HG03060 (cell line): Measurements from ENCODE around the gene PKN2.
"Not testable (repeated sequence)": the region's sequence is repeated elsewhere in the genome, so short reads cannot be mapped to it uniquely, and the experiment has no call there.

Source experiments
- ATAC-seq: cut with Tn5 transposase; IDR thresholded peaks from one replicate; pipeline ENCODE4 v1.9.1; 2021; ENCODE audit warnings: low read depth, moderate number of reproducible peaks; ENCODE audit not compliant: unreplicated experiment

Gene PKN2

GRCh38 chr1:88779880-88780279, 95.8 kb downstream of the PKN2 start:
- ATAC-seq, result no peak

DNA sequence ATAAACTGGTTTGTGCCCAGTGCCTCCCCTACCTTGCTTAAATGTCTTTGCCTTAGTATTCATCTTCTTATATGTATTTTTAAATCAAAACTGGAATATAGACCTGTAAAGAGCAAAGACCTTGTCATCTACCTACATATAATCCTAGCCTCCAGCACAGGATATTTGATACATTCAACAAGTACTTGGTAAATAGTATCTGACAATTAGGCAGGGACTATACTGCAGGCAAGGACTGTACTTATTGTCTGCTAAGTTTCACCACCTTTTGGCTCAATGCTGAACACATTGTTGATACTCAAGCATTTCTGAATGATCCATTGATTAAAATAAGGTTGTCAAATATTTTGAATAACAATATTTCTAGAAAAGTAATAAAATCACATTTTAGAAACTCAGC, 96.4 kb downstream of the PKN2 start:
- ATAC-seq, result no peak

- no peak for ATAC-seq
Measured at GRCh38 chr1:88783145-88783544, 99.1 kb downstream of the PKN2 start.

- no peak for ATAC-seq
Measured at GRCh38 chr1:88784551-88784950, 100.5 kb downstream of the PKN2 start.

DNA sequence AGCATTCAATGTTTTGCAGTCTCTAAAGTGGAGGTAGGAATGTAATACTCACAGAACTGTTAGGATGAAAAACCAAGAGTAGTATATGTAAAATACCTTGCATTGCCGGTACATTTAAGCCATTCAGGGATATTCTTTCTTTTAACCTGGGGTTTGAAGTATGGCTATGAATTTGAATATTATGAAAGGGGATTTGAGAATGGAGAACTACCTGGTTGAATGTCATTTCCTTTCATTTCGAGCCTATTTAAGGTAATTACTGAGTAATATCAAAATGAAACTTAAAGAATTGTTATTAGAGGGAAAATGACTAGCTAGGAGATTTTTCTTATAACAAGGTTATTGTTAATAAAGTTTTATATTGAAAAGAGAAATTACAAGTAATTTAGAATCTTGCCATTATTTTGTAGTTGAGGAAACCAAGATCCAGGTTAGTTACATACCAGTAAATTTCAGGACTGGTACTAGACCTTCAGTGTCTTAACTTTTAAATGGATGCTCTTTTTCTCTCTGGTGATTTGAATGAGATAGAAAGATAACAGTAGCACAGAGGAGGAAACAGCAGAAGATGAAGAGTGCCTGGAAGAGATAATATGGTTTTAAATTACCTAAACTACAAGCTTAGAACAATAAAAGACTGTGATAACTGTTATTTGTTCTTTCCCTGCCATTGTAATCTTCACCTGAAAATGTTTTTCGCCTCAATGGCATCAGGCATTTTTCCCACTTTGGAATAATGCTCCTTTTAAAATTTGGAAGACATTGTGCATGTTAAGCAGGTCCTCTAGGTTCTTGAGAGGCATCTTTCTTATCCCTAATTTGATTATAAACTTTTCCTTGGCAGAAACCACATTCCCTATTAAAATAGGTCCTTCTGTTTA, 103.2 kb downstream of the PKN2 start:
- ATAC-seq, result no peak

DNA sequence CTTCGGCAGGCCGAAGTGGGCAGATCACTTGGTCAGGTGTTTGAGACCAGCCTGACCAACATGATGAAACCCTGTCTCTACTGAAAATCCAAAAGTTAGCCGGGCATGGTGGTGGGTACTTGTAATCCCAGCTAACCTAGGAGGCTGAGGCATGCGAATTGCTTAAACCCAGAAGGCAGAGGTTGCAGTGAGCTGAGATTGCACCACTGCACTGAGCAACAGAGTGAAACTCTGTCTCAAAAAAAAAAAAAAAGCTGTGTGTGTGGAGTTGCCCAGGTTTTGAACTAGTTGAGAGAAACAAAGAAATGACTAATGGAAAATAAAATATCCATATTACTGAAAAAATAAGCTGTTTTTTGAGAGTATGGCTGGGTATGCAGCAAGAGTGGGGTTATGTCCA, 107.1 kb downstream of the PKN2 start:
- no peak for ATAC-seq

DNA sequence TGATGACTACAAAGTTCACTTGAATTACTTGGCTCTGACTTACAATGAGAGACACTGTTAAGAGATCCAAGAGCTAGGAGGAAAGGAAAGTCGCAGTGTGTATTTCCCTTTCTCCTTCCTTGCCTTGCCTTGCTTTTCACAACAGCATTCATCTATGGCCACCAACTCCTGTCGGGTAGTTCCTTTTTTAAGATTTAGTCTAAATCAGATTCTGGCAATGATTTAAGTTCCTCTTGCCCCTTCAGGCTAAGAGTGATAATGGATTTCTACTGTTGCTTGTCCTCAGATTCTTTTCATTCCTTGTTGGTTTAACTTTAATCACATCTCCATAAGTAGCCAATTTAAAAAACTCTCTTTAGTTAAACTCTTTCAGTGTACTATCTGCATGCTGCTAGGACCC, 115.4 kb downstream of the PKN2 start:
- no peak for ATAC-seq

DNA sequence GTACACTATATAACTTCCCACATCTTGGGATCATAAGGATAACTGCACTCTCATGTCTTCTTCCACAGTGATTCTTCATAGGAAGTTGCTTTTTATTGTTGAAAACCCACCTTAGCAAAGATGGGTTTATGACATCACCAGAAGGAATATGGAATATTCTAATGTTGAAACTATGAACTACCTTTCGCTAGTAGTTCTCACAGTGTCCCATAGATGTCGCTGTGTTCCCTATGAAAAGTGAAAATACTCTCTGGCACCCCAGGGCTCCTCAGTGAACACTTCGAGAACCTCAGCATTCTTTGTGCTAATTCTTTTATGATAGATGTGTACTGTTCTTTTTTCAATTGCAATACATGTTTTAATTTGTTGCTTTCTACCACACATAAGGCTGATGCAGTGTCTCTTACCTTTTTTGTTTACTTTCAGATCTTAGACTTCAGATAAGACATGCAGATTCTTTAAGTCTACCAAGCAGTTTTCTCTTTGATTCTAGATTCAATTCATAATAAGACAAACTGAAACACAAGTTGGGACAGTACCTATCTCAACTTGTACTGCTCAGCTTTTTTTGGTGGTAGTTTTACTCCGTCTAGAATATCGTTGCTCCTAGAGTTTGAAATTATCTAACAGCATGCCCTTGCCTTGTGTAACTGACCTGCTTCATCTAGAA, 116.4 kb downstream of the PKN2 start:
- no peak for ATAC-seq

DNA sequence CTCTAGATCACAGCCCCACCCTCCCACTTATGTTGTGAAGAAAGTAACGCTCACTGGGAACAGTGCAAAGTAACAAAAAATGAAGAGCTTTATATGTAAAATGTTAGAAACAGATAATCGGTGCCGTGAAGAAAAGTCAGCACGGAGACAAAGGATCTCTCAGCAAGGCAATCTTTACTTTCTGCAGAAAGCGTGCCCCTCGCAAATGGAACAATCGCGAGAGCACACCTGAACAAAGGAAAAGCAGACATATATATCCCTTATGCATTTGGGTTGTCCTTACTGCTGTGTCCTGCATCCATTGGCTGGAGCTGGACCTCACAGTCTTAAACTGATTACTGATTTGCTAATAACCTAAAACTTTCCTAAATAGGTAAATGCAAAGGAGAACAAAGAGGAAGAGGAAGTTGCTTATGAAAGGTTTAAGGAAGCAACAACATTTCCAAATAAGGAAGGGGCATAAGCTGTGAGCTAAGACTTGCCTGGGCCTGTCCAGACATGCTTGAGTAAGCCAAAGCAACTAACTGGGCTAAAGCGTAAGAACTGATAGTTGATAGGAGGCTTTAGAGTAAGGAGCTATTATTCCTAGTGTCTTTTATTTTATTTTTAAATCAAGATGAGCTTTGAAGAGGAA, 117.6 kb downstream of the PKN2 start:
- no peak for ATAC-seq

- no peak for ATAC-seq
Measured at GRCh38 chr1:88802404-88802803, 118.3 kb downstream of the PKN2 start.

GRCh38 chr1:88802950-88803349, 118.9 kb downstream of the PKN2 start:
- ATAC-seq, result no peak

DNA sequence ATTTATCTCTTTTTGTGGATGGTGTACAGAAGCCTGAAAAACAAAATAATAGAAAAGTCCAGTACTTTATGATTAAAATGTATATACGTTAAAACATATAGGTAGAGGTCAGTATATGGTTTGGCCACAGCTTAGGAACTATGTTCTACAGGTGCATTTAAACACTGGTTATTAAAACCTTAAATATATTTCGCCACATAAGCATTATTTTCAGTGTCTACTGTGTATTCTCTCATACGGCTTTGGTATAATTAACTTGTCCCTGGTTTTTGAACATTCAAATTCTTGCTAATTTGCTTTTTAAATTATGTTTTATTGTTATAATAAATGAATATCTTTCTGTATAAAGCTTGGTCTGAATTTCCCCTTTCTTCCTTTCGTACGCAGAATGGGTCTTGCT, 119.4 kb downstream of the PKN2 start:
- ATAC-seq, result no peak

- ATAC-seq, result no peak
Measured at GRCh38 chr1:88812366-88812765, 128.3 kb downstream of the PKN2 start.

DNA sequence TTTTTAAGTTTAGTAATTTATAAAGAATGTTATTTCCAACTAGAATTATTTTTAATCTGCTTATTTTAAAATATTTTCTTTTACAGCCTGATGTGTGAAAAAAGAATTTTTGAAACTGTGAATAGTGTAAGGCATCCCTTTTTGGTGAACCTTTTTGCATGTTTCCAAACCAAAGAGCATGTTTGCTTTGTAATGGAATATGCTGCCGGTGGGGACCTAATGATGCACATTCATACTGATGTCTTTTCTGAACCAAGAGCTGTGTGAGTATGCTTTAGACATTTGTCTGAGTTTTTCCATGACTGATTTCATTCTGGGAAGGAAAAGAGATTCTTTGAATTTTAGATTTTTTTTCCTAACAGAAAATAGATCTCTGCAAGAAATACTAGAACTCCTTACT, 129.4 kb downstream of the PKN2 start:
- no peak for ATAC-seq

DNA sequence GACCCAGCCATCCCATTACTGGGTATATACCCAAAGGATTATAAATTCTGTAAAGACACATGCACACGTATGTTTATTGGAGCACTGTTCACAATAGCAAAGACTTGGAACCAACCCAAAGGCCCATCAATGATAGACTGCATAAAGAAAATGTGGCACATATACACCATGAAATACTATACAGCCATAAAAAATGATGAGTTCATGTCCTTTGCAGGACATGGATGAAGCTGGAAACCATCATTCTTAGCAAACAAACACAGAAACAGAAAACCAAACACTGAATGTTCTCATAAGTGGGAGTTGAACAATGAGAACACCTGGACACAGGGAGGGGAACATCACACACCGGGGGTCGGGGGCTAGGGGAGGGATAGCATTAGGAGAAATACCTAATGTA, 135.6 kb downstream of the PKN2 start:
- not testable (repeated sequence) for ATAC-seq

GRCh38 chr1:88825721-88826120, 141.6 kb downstream of the PKN2 start:
- ATAC-seq, result no peak

GRCh38 chr1:88847643-88848042, 163.6 kb downstream of the PKN2 start:
- ATAC-seq, result no peak

GRCh38 chr1:88851303-88852063, 167.4 kb downstream of the PKN2 start:
- no peak for ATAC-seq

DNA sequence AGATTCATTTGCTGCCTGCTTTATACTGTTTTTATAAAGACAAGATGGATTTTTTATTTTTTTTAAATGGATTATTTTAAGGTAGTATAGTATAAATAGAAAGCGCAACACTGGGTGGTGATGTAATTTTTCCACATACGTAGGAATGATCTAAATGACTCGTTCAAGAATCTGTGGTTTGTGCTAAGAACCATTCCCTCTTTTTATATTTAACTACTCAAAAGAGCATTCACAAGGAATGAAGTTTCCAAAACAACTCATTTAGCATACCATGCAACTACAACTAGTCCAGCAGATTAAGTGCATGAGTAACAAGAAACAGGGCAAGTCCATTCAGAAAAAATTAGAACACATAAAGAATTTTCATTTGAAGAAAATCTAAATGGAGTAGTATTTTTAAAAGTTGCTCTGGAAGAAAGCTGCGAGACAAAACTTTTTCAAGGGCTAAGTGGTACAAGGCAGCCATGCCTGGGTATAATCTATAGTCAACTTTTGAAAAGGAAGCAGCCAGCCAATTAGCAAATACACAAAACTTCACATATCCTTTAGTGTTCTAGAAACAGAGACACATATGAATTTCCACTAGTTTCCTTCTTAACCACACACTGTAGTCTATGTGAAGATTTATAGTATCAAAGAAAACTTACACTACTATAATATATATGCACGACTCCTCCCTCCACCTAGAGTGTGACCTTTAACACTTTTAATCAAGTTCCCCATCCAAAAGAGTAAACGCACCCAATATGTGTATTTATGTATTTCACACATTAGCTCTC, 183.9 kb downstream of the PKN2 start:
- no peak for ATAC-seq

DNA sequence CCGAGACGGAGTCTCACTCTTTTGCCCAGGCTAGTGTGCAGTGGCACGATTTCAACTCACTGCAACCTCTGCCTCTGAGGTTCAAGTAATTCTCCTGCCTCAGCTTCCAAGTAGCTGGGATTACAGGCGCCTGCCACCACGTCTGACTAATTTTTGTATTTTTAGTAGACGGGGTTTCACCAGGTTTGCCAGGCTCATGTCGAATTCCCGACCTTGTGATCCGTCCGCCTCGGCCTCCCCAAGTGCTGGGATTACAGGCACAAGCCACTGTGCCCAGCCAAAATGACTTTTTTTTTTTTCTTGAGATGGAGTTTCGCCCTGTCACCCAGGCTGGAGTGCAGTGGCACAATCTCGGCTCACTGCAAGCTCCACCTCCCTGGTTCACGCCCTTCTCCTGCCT, 185.6 kb downstream of the PKN2 start:
- ATAC-seq, result not testable (repeated sequence)
